ENCODE data around the gene OPCML. TPM values are rescaled to one million over a fixed set of nuclear protein-coding genes. Genes with fewer than 3 reads are reported as not detected.

The OPCML gene
- total RNA-seq, 5 donors from 2014 or later (not counting 1 experiment from before 2014, with no cell fraction given): not detected

DNA sequence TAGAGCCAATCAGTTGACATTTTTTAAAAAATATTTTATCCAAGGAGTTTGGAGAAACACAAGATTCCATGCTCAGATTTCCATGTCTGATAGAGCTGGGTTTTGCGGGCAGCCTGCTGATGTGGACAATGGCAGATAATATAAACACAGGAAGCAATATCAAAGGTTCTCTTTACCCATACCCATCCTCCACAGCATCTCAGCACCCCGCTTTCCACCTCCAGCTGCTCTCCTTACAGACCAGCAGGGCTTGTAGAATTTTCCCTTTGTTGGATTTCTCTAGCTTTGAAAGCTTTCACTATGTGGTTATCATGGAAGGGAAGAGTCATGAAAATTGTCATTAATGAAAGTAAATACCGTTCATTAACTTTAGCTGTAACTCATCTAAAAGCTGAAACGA is 746.4 kb downstream of the OPCML start:
- DNase-seq: no peak
- Histone ChIP-seq H3K4me3 (ENCODE audit: control insufficient read depth in 1 of 2, extremely low read depth in 1 of 2, low read length in 1 of 2) (no peak overlapping the region), H3K4me1 (ENCODE audit: control insufficient read depth in 1 of 2, extremely low read depth in 1 of 2, insufficient read depth in 2 of 2, low read length in 2 of 2) (no peaks in the 10 kb centered on the region), H3K36me3 (ENCODE audit: control insufficient read depth in 2 of 2, extremely low read depth in 1 of 2, insufficient read depth in 1 of 2, low read length in 1 of 2) (no peaks in the 10 kb centered on the region), H3K27me3 (replicated peaks in 1 of 2; ENCODE audit: control insufficient read depth in 2 of 2, extremely low read depth in 1 of 2, insufficient read depth in 2 of 2, low read length in 1 of 2) (no peaks in the 10 kb centered on the region), H3K27ac (ENCODE audit: low read length) (no peak overlapping the region), H3K9me3 (no peaks in the 10 kb centered on the region)
- CTCF ChIA-PET: no interaction called here
- H3K4me1 Mint-ChIP-seq: no peaks in the 10 kb centered on the region
- H3K27ac Mint-ChIP-seq: no peak overlapping the region
- no peak overlapping the region for H3K4me3 Mint-ChIP-seq
- H3K36me3 Mint-ChIP-seq: no peaks in the 10 kb centered on the region
- POLR2A ChIA-PET: no interaction called here
- no peak for ATAC-seq (replicated peaks in 1 of 4)
- no peaks in the 10 kb centered on the region for H3K27me3 Mint-ChIP-seq
- peaks cover 0 to 6% (median 0%) of the 10 kb centered on the region in 3 donors for H3K9me3 Mint-ChIP-seq
- no CpG with 5 or more reads among the region's 4 CpGs for WGBS (ENCODE audit: insufficient coverage)

DNA sequence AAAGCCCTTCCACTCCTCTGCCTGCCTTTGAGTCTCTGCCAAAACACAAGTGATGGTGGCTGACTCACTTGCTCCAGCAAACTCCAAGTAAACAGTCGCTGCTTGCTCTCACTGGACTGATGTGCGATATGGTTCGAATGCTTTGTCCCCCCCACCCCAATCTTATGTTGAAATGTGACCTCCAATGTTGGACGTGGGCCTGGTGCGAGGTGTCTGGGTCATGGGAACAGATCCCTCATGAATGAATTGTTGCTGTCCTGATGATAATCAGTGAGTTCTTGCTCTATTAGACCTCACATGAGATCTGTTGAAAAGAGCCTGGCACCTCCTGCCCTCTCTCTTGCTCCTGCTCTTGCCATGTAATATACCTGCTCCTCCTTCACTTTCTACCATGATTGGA is 747.9 kb downstream of the OPCML start:
- ChIA-PET CTCF (no interaction called here), POLR2A (no interaction called here)
- DNase-seq: no peak
- no peak for ATAC-seq (replicated peaks in 1 of 4)
- Histone ChIP-seq H3K4me1 (ENCODE audit: control insufficient read depth in 1 of 2, extremely low read depth in 1 of 2, insufficient read depth in 2 of 2, low read length in 2 of 2) (no peaks in the 10 kb centered on the region), H3K36me3 (ENCODE audit: control insufficient read depth in 2 of 2, extremely low read depth in 1 of 2, insufficient read depth in 1 of 2, low read length in 1 of 2) (no peaks in the 10 kb centered on the region), H3K27me3 (replicated peaks in 1 of 2; ENCODE audit: control insufficient read depth in 2 of 2, extremely low read depth in 1 of 2, insufficient read depth in 2 of 2, low read length in 1 of 2) (no peaks in the 10 kb centered on the region), H3K27ac (ENCODE audit: low read length) (no peak overlapping the region), H3K4me3 (ENCODE audit: control insufficient read depth in 1 of 2, extremely low read depth in 1 of 2, low read length in 1 of 2) (no peak overlapping the region), H3K9me3 (no peaks in the 10 kb centered on the region)
- 83% methylated on average over 4 of the region's 5 CpGs for WGBS (ENCODE audit: insufficient coverage)
- Mint-ChIP-seq H3K36me3 (no peaks in the 10 kb centered on the region), H3K27me3 (no peaks in the 10 kb centered on the region), H3K4me1 (no peaks in the 10 kb centered on the region), H3K9me3 (peaks cover 0 to 6% (median 0%) of the 10 kb centered on the region in 3 donors), H3K4me3 (no peak overlapping the region), H3K27ac (no peak overlapping the region)

GRCh38 chr11:132782102-132782501 is 750.2 kb downstream of the OPCML start:
- DNase-seq: no peak
- Histone ChIP-seq H3K9me3 (no peaks in the 10 kb centered on the region), H3K4me3 (ENCODE audit: control insufficient read depth in 1 of 2, extremely low read depth in 1 of 2, low read length in 1 of 2) (no peak overlapping the region), H3K27ac (ENCODE audit: low read length) (no peak overlapping the region), H3K36me3 (ENCODE audit: control insufficient read depth in 2 of 2, extremely low read depth in 1 of 2, insufficient read depth in 1 of 2, low read length in 1 of 2) (no peaks in the 10 kb centered on the region), H3K27me3 (replicated peaks in 1 of 2; ENCODE audit: control insufficient read depth in 2 of 2, extremely low read depth in 1 of 2, insufficient read depth in 2 of 2, low read length in 1 of 2) (no peaks in the 10 kb centered on the region), H3K4me1 (ENCODE audit: control insufficient read depth in 1 of 2, extremely low read depth in 1 of 2, insufficient read depth in 2 of 2, low read length in 2 of 2) (no peaks in the 10 kb centered on the region)
- Mint-ChIP-seq H3K4me1 (no peaks in the 10 kb centered on the region), H3K27me3 (no peaks in the 10 kb centered on the region), H3K36me3 (no peaks in the 10 kb centered on the region), H3K4me3 (no peak overlapping the region), H3K9me3 (peaks cover 0 to 6% (median 0%) of the 10 kb centered on the region in 3 donors), H3K27ac (no peak overlapping the region)
- WGBS (ENCODE audit: insufficient coverage): 60% methylated on average over 4 of the region's 6 CpGs
- ChIA-PET CTCF (no interaction called here), POLR2A (no interaction called here)
- ATAC-seq (replicated peaks in 1 of 4): no peak

GRCh38 chr11:132780046-132780445 is 752.3 kb downstream of the OPCML start:
- no peak overlapping the region for H3K27ac Mint-ChIP-seq
- no peaks in the 10 kb centered on the region for H3K36me3 Mint-ChIP-seq
- no peak for ATAC-seq (replicated peaks in 1 of 4)
- no peak overlapping the region for H3K27ac ChIP-seq (ENCODE audit: low read length)
- no peaks in the 10 kb centered on the region for H3K9me3 ChIP-seq
- POLR2A ChIA-PET: no interaction called here
- H3K4me3 Mint-ChIP-seq: no peak overlapping the region
- no peaks in the 10 kb centered on the region for H3K4me1 ChIP-seq (ENCODE audit: control insufficient read depth in 1 of 2, extremely low read depth in 1 of 2, insufficient read depth in 2 of 2, low read length in 2 of 2)
- CTCF ChIA-PET: no interaction called here
- peaks cover 0 to 5% (median 0%) of the 10 kb centered on the region in 3 donors for H3K4me1 Mint-ChIP-seq
- no peak for DNase-seq
- peaks cover 0 to 6% (median 0%) of the 10 kb centered on the region in 3 donors for H3K9me3 Mint-ChIP-seq
- 86% methylated on average over 2 of the region's 5 CpGs for WGBS (ENCODE audit: insufficient coverage)
- H3K36me3 ChIP-seq (ENCODE audit: control insufficient read depth in 2 of 2, extremely low read depth in 1 of 2, insufficient read depth in 1 of 2, low read length in 1 of 2): no peaks in the 10 kb centered on the region
- H3K27me3 ChIP-seq (replicated peaks in 1 of 2; ENCODE audit: control insufficient read depth in 2 of 2, extremely low read depth in 1 of 2, insufficient read depth in 2 of 2, low read length in 1 of 2): no peaks in the 10 kb centered on the region
- H3K4me3 ChIP-seq (ENCODE audit: control insufficient read depth in 1 of 2, extremely low read depth in 1 of 2, low read length in 1 of 2): no peak overlapping the region
- H3K27me3 Mint-ChIP-seq: no peaks in the 10 kb centered on the region

GRCh38 chr11:132779497-132779896 is 752.8 kb downstream of the OPCML start:
- no peak overlapping the region for H3K27ac Mint-ChIP-seq
- ChIA-PET POLR2A (no interaction called here), CTCF (no interaction called here)
- Histone ChIP-seq H3K4me1 (ENCODE audit: control insufficient read depth in 1 of 2, extremely low read depth in 1 of 2, insufficient read depth in 2 of 2, low read length in 2 of 2) (no peaks in the 10 kb centered on the region), H3K36me3 (ENCODE audit: control insufficient read depth in 2 of 2, extremely low read depth in 1 of 2, insufficient read depth in 1 of 2, low read length in 1 of 2) (no peaks in the 10 kb centered on the region), H3K4me3 (ENCODE audit: control insufficient read depth in 1 of 2, extremely low read depth in 1 of 2, low read length in 1 of 2) (no peak overlapping the region), H3K27ac (ENCODE audit: low read length) (no peak overlapping the region), H3K27me3 (replicated peaks in 1 of 2; ENCODE audit: control insufficient read depth in 2 of 2, extremely low read depth in 1 of 2, insufficient read depth in 2 of 2, low read length in 1 of 2) (no peaks in the 10 kb centered on the region), H3K9me3 (no peaks in the 10 kb centered on the region)
- peaks cover 0 to 3% (median 0%) of the 10 kb centered on the region in 3 donors for H3K9me3 Mint-ChIP-seq
- no peak for ATAC-seq (replicated peaks in 1 of 4)
- H3K27me3 Mint-ChIP-seq: no peaks in the 10 kb centered on the region
- H3K4me3 Mint-ChIP-seq: no peak overlapping the region
- WGBS (ENCODE audit: insufficient coverage): 67% methylated on average over 1 of the region's 3 CpGs
- H3K4me1 Mint-ChIP-seq: peaks cover 0 to 5% (median 0%) of the 10 kb centered on the region in 3 donors
- no peaks in the 10 kb centered on the region for H3K36me3 Mint-ChIP-seq
- no peak for DNase-seq

- Histone ChIP-seq H3K4me3 (ENCODE audit: control insufficient read depth in 1 of 2, extremely low read depth in 1 of 2, low read length in 1 of 2) (no peak overlapping the region), H3K27me3 (replicated peaks in 1 of 2; ENCODE audit: control insufficient read depth in 2 of 2, extremely low read depth in 1 of 2, insufficient read depth in 2 of 2, low read length in 1 of 2) (no peaks in the 10 kb centered on the region), H3K9me3 (no peaks in the 10 kb centered on the region), H3K4me1 (ENCODE audit: control insufficient read depth in 1 of 2, extremely low read depth in 1 of 2, insufficient read depth in 2 of 2, low read length in 2 of 2) (no peaks in the 10 kb centered on the region), H3K27ac (ENCODE audit: low read length) (no peak overlapping the region), H3K36me3 (ENCODE audit: control insufficient read depth in 2 of 2, extremely low read depth in 1 of 2, insufficient read depth in 1 of 2, low read length in 1 of 2) (no peaks in the 10 kb centered on the region)
- POLR2A ChIA-PET: no interaction called here
- no peak for DNase-seq
- Mint-ChIP-seq H3K4me3 (no peak overlapping the region), H3K27me3 (peaks cover 0 to 3% of the 10 kb centered on the region in 2 donors), H3K27ac (no peak overlapping the region), H3K4me1 (peaks cover 0 to 9% (median 0%) of the 10 kb centered on the region in 3 donors), H3K9me3 (no peaks in the 10 kb centered on the region), H3K36me3 (no peaks in the 10 kb centered on the region)
- WGBS (ENCODE audit: insufficient coverage): 83% methylated on average over 1 of the region's 9 CpGs
- CTCF ChIA-PET: no interaction called here
- ATAC-seq (replicated peaks in 1 of 4): no peak
Measured at GRCh38 chr11:132777067-132777975, 755.0 kb downstream of the OPCML start.
